Tibial nerve (tissue), 3 donors: ENCODE measurements around the gene PRICKLE2.

Experiments used
- POLR2A ChIP-seq, 2 donors: fragments of 450-650 bp; IDR thresholded peaks; one replicate each; pipeline ENCODE4 v1.6.1; 2017; ENCODE audit warnings: antibody characterized with exemption in 2 of 2, mild to moderate bottlenecking in 2 of 2, moderate library complexity in 2 of 2
- TF ChIP-seq, protein P1 (sequence below), 5 experiments: fragments of 200-600 bp in 3 of 5; fragments of 450-650 bp in 2 of 5; sonication (generic) in 3 of 5; IDR thresholded peaks; one replicate each; pipeline ENCODE4 v1.5.1; 2016 to 2019; ENCODE audit warnings: antibody characterized with exemption in 5 of 5, mild to moderate bottlenecking in 3 of 5, moderate library complexity in 2 of 5

DNA sequence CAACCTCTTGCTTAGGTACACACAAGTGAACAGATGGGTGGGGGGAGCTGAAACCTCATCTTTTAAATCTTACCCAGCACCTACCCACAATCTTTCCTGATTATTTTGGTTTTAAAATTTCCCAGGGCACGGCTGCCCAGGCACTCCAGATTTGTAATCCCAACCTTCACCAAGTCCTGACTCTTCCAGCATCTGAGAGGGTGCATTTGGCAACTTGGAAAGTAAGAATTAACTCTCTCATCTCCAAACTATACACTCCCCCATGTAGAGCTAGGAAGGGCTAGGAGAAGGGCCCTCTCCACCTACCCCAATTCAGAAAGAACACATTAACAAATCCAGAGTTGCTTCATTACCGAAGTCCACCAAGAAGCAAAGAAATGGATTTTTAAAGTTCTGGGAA, 41.7 kb upstream of the PRICKLE2 start:
- no peak for TF ChIP-seq POLR2A (IDR thresholded peaks at IDR 0.05)
- TF ChIP-seq, protein P1, sequence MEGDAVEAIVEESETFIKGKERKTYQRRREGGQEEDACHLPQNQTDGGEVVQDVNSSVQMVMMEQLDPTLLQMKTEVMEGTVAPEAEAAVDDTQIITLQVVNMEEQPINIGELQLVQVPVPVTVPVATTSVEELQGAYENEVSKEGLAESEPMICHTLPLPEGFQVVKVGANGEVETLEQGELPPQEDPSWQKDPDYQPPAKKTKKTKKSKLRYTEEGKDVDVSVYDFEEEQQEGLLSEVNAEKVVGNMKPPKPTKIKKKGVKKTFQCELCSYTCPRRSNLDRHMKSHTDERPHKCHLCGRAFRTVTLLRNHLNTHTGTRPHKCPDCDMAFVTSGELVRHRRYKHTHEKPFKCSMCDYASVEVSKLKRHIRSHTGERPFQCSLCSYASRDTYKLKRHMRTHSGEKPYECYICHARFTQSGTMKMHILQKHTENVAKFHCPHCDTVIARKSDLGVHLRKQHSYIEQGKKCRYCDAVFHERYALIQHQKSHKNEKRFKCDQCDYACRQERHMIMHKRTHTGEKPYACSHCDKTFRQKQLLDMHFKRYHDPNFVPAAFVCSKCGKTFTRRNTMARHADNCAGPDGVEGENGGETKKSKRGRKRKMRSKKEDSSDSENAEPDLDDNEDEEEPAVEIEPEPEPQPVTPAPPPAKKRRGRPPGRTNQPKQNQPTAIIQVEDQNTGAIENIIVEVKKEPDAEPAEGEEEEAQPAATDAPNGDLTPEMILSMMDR (IDR thresholded peaks at IDR 0.05): no peak
